Retinal pigment epithelial cell (primary cell): ENCODE results near the gene R3HDM1.

ENCODE experiments used
- DNase-seq: peaks from one replicate; pipeline ENCODE4 v3.0.0-alpha.2; 2010; ENCODE audit warnings: low read depth
- H3K4me3 ChIP-seq: 2 replicates; pipeline ENCODE4 v1.5.1; 2011; ENCODE audit warnings: mild to moderate bottlenecking, low read length, control low read depth, moderate library complexity
- TF ChIP-seq, protein P1 (sequence below): conservative IDR thresholded peaks from 2 replicates; pipeline ENCODE4 v1.5.1; 2011; ENCODE audit warnings: low read depth, low read length, control low read depth, inconsistent platforms

Gene R3HDM1

DNA sequence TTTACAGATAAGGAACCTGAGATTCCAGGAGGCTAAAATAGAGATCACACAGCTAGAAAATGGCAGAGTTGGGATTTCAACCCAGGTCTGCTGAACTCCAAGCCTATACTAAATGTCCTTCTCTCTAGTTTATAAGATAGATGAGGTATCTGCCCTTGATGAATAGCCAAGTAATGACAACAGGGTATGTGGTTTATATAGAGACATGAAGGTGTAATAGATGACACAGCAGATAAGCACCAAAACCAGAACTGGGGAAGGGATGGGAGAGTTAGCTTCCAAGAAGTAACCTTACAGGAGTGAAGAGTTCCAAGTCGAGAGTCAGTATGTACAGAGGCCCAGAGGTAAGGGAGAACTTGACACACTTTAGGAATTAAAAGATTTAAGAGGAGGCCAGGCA is 105.7 kb downstream of the R3HDM1 start:
- TF ChIP-seq, protein P1, sequence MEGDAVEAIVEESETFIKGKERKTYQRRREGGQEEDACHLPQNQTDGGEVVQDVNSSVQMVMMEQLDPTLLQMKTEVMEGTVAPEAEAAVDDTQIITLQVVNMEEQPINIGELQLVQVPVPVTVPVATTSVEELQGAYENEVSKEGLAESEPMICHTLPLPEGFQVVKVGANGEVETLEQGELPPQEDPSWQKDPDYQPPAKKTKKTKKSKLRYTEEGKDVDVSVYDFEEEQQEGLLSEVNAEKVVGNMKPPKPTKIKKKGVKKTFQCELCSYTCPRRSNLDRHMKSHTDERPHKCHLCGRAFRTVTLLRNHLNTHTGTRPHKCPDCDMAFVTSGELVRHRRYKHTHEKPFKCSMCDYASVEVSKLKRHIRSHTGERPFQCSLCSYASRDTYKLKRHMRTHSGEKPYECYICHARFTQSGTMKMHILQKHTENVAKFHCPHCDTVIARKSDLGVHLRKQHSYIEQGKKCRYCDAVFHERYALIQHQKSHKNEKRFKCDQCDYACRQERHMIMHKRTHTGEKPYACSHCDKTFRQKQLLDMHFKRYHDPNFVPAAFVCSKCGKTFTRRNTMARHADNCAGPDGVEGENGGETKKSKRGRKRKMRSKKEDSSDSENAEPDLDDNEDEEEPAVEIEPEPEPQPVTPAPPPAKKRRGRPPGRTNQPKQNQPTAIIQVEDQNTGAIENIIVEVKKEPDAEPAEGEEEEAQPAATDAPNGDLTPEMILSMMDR, result no peak
- no peak overlapping the region for H3K4me3 ChIP-seq
- no peak for DNase-seq

DNA sequence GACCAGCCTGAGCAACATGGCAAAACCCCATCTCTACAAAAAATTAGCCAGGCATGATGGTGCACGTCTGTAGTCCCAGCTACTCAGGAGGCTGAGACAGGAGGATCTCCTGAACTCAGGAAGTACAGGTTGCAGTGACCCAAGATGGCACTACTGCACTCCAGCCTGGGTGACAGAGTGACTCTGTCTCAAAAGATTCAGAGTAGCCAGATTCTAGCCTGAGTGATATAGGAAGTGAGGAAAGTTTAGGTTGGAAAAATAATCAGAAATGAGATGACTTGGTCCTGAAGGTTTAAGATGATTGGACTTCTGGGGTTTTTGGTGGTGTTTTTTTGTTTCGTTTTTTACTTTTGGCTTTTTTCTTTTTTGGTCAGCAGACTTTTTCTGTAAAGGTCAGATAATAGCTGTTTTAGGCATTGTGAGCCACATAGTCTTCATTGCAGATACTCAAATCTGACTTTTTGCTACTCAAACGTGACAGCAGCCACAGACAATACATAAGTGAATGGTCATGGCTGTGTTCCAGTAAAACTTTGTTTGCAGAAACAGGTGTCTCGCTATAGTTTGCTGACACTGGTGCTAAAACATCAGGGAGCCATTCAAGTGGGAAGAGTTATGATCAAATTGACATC is 106.3 kb downstream of the R3HDM1 start:
- no peak for DNase-seq
- TF ChIP-seq, protein P1, result no peak
- H3K4me3 ChIP-seq, result no peak overlapping the region

DNA sequence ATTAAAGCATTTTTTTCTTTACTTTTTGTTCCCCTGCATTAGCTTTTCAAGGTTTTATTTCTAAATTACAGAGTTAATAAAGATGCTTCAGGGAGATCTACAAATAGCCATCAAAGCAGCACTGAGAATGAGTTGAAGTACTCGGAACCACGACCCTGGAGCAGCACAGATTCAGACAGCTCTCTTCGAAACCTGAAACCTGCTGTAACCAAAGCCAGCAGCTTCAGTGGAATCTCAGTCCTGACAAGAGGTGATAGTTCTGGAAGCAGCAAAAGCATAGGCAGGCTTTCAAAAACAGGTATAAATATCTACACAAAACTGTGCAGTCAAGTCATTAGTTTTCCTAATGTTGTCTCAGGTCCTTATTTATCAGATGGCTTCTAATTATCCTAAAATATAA is 107.5 kb downstream of the R3HDM1 start:
- DNase-seq, result no peak
- H3K4me3 ChIP-seq, result no peak overlapping the region
- TF ChIP-seq, protein P1, result no peak

DNA sequence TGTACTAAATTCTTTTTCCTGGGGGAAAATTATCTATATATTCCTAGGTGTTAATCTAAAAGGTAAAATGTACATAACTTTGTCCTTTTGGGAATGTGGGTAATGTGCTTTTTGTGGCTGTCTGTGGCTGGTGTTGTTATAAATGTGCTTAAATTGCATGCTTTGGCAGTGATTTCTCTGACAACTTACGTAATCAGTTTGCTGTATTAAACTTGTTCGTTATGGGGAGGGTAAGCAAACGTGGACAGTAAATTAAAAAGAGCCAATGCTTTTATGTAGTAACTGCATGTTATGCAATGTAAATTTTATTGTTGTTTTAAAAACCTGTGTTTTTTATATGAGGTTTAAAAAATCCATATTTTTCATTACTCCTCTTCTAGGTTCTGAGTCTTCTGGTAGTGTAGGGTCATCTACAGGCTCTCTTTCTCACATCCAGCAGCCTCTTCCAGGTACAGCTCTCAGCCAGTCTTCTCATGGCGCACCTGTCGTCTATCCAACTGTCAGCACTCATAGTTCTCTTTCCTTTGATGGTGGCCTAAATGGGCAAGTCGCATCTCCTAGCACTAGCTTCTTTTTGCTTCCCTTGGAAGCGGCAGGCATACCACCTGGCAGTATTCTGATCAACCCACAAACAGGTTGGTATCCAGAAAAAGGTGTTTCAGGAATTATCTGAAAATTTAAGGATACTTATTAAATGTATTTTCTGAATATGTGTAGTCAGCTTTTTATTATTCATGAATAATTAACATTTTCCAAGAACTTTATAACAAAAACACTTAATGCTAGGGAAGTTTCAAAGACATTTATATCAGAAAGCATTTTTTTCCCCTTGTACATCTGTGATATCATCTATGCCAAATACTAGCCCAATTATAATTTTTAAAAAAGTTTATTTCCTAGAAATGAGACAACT is 110.1 kb downstream of the R3HDM1 start:
- TF ChIP-seq, protein P1, result no peak
- no peak for DNase-seq
- H3K4me3 ChIP-seq, result no peak overlapping the region

DNA sequence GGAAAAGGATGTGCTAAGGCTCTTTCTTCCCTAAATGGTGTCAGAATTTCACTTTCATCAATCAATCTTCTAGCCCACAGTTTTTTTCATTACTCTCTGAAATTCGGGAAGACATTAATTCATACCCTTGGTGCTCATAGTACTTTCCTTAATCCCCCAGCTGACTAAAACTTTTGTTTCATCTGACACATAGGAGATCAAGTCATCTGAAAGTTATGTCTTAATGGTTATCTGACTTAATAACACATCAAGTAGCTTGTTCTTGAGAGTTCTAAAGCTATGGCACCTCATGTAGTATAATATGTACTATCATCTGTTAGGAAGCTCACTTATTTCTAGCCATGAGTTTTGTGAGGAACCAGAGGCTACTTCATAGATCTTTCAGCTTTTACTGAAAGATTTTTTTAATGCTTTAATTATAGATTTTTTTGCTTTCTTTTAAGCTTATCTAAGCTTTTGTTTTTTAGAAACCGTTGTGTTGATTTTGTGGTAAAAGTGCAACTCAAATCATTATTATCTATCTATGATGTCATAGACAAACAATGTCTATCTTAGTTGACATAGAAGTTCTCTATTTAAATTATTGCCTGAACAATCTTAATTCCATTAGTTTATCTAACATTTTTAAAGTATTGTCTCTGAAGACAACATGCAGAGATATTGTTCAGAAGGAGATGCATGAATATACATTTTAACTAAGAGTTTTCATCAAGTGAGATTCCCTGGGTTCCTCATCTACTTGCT is 116.7 kb downstream of the R3HDM1 start:
- no peak overlapping the region for H3K4me3 ChIP-seq
- no peak for DNase-seq
- TF ChIP-seq, protein P1, result no peak

DNA sequence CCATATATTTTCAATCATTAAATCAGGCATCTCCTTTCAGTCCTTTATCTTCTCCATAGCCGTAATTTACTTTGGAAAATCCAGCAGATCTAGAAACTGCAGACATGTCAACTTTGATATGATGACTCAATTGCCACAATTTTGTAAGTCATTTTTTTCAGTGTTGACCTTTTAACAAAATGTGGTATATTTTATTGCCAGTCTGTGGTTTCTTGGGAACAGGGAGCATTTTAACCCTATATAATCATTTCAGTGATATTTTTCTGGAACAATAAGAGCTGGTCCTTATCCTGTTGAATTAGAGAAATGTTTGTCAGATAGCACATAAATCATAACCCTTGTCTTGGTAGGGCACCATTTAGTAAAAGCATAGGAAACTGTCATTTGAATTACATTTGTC is 119.4 kb downstream of the R3HDM1 start:
- TF ChIP-seq, protein P1, result no peak
- no peak for DNase-seq

More for the DNA sequence above, 119.4 kb downstream of the R3HDM1 start:
- no peak overlapping the region for H3K4me3 ChIP-seq
